C4-2B (cell line): ENCODE measurements around the gene ACBD6.
"Not testable (repeated sequence)": the region's sequence is repeated elsewhere in the genome, so short reads cannot be mapped to it uniquely, and the experiment has no call there.

ENCODE experiments used
- ZFX ChIP-seq: fragments of 450-650 bp; IDR thresholded peaks from 2 replicates; pipeline ENCODE4 v1.6.1; 2017
- TF ChIP-seq, protein P1 (sequence below): fragments of 450-650 bp; conservative IDR thresholded peaks from 2 replicates; pipeline ENCODE4 v1.5.1; 2017; ENCODE audit warnings: mild to moderate bottlenecking

DNA sequence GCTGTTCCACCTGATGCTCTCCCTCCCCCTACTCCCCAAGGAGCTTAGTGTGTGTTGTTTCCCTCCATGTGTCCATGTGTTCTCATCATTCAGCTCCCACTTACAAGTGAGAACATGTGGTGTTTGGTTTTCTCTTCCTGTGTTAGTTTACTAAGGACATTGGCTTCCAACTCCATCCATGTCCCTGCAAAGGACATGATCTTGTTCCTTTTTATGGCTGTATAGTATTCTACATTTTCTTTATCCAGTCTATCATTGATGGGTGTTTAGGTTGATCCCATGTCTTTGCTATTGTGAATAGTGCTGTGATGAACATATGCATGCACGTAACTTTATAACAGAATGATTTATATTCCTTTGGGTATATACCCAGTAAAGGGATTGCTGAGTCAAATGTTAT, 81.2 kb downstream of the ACBD6 start:
- TF ChIP-seq, protein P1, sequence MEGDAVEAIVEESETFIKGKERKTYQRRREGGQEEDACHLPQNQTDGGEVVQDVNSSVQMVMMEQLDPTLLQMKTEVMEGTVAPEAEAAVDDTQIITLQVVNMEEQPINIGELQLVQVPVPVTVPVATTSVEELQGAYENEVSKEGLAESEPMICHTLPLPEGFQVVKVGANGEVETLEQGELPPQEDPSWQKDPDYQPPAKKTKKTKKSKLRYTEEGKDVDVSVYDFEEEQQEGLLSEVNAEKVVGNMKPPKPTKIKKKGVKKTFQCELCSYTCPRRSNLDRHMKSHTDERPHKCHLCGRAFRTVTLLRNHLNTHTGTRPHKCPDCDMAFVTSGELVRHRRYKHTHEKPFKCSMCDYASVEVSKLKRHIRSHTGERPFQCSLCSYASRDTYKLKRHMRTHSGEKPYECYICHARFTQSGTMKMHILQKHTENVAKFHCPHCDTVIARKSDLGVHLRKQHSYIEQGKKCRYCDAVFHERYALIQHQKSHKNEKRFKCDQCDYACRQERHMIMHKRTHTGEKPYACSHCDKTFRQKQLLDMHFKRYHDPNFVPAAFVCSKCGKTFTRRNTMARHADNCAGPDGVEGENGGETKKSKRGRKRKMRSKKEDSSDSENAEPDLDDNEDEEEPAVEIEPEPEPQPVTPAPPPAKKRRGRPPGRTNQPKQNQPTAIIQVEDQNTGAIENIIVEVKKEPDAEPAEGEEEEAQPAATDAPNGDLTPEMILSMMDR = not testable (repeated sequence)
- TF ChIP-seq ZFX = not testable (repeated sequence)
